Natural killer cell treated with Interleukin-12 subunit alpha and Interleukin-12 subunit beta and Interleukin-15 and Interleukin-18, amount 100 ng/mL, for 72 hours (primary cell): ENCODE results near the gene CROCC. TPM values are rescaled to one million over a fixed set of nuclear protein-coding genes. Genes with fewer than 3 reads are reported as not detected.
"Not testable (repeated sequence)": the region's sequence is repeated elsewhere in the genome, so short reads cannot be mapped to it uniquely, and the experiment has no call there.

Experiments used
- ATAC-seq, 2 donors: fragments of 150-1000 bp; cut with Tn5 transposase in 1 of 2; sonication (Bioruptor Pico), chemical (Tn5 transposase) in 1 of 2; 2 replicates each; pipeline ENCODE4 v1.10.0; 2021
- DNase-seq: peaks from one replicate; pipeline ENCODE4 v3.0.0; 2022; ENCODE audit warnings: low spot score
- H3K27ac Mint-ChIP-seq, 2 donors: 1 replicate in 1 of 2; 2 replicates in 1 of 2; pipeline ENCODE4 v1.8.0; 2022; ENCODE audit warnings: mixed read lengths in 2 of 2, mild to moderate bottlenecking in 1 of 2, moderate library complexity in 1 of 2
- H3K27me3 Mint-ChIP-seq, 2 donors: 1 replicate in 1 of 2; 2 replicates in 1 of 2; pipeline ENCODE4 v1.8.0; 2022; ENCODE audit warnings: mixed read lengths in 2 of 2
- H3K36me3 Mint-ChIP-seq: one replicate; pipeline ENCODE4 v1.8.0; 2022; ENCODE audit warnings: mixed read lengths
- H3K4me1 Mint-ChIP-seq, 2 donors: 1 replicate in 1 of 2; 2 replicates in 1 of 2; pipeline ENCODE4 v1.8.0; 2022; ENCODE audit warnings: low read depth in 2 of 2, mixed read lengths in 2 of 2, mild to moderate bottlenecking in 1 of 2
- H3K4me3 Mint-ChIP-seq: one replicate; pipeline ENCODE4 v1.8.0; 2022; ENCODE audit warnings: mixed read lengths
- H3K9me3 Mint-ChIP-seq: 2 replicates; pipeline ENCODE4 v1.8.0; 2022; ENCODE audit warnings: mixed read lengths
- total RNA-seq, 2 donors: library from RNA; stranded (reverse); gene quantifications; one replicate each; pipeline ENCODE4 v1.2.3, GENCODE V29; 2022

The CROCC gene
- total RNA-seq, 2 donors from 2014 or later = 21.0 to 29.3 TPM

DNA sequence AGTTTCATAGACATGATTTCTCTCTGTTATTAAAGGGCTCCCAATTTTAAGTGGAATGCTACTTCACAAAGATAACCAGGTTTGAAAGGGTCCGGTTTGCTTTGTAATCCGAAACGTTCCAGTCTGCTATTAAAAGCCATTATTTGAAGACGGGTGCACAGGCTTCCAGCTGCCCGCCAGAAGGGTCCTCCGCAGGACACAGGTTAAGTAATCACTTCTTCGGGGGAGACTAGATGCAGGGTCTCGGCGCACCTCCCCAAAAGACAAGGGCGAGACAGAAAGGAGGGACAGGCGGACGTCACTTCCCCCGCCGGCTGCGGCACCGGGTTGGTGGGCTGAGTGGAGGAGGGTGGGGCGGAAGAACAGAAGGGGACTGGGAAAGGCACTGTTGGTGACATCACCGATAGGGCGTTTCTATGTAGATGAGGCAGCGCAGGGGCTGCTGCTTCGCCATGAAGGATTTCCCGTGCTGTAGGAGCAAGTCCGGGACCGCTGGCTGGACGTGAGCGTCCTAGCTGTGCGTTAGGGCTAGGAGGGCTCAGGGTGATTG is 17.1 kb upstream of the CROCC start:
- Mint-ChIP-seq H3K36me3 (no peaks in the 10 kb centered on the region), H3K27ac (no peak overlapping the region), H3K4me3 (no peak overlapping the region), H3K27me3 (no peaks in the 10 kb centered on the region), H3K9me3 (no peaks in the 10 kb centered on the region), H3K4me1 (peaks cover 16 to 22% of the 10 kb centered on the region in 2 donors)
- DNase-seq = peak; percentile 99
- peak; percentile 96 to 98 for ATAC-seq

DNA sequence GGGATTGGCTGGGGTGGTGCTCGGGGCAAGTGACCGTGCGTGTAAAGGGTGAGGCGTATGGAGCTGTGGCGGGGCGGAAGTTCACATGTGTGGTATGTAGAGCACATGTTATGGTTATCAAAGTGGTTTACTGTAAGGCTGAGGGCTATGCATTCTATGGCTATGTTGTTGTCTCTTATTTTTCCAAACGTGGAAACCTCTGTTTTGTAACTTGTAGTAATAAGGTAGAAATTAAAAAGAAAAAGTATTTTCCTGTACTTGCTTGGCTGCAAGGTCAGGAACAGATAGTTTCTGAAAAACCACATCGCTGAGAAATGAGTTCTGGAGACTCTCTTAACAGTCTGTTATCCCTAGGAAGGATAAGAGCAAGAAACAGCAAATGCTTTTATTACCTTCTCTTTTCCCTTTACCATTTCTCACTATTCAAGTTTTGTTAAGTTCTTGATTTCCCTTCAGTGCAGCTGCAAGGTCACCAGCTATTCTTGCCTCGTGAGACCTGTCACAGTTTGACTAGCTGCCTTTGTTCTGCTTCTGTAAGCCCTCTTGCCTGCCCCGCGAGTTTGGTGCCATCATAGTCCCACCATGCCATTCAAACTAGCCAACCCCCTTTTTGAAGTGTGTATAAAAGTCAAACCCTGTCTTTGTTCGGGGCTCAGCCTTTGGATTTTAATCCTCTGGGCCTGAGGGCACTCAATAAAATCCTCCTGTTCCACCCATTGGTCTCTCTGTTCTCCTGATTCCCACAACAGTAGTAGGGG is 16.4 kb upstream of the CROCC start:
- Mint-ChIP-seq H3K36me3 (no peaks in the 10 kb centered on the region), H3K4me1 (peaks cover 16 to 24% of the 10 kb centered on the region in 2 donors), H3K9me3 (no peaks in the 10 kb centered on the region), H3K27ac (no peak overlapping the region), H3K27me3 (no peaks in the 10 kb centered on the region), H3K4me3 (no peak overlapping the region)
- peak; percentile 89 to 90 for ATAC-seq
- DNase-seq = peak; percentile 79

DNA sequence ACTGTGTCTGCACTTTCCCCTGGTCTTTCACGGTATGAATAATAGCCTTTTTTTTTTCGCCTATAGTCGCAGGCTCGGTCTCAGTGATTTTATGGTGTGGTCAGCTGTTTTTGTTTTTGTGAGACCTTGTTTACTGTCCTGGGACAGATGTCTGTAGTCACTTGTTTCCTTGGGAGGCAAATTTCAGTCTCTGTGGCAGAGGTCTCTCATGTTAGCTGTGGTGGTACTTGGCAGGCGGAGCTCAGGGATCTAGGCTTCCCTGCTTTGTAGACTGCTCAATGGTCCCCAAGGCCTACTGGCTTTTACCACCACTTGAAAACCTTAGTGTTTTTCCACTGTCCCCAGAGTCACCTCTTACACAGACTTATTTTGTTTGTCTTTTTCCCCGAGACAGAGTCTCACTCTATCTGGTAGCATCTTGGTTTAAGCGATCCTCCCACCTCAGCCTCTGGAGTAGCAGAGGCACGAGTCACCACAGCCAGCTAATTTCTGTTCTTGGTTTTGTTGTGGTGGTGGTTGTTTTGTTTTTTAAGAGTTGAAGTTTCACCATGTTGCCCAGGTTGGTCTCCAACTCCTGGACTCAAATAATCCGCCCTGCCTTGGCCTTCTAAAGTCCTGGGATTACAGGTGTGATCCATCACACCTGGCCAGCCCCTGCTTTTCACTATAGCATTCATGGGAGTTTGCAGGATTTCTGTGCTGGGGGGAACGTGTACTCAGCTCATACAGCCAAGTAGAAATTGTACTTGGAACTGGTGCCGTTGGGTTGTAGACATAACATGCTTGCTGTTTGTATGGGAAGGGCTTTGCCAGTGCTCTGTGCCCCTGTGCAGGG is 15.6 kb upstream of the CROCC start:
- Mint-ChIP-seq H3K9me3 (no peaks in the 10 kb centered on the region), H3K4me1 (peaks cover 13 to 20% of the 10 kb centered on the region in 2 donors), H3K4me3 (no peak overlapping the region), H3K27ac (no peak overlapping the region), H3K36me3 (no peaks in the 10 kb centered on the region), H3K27me3 (no peaks in the 10 kb centered on the region)
- ATAC-seq (no peak), DNase-seq (no peak)

DNA sequence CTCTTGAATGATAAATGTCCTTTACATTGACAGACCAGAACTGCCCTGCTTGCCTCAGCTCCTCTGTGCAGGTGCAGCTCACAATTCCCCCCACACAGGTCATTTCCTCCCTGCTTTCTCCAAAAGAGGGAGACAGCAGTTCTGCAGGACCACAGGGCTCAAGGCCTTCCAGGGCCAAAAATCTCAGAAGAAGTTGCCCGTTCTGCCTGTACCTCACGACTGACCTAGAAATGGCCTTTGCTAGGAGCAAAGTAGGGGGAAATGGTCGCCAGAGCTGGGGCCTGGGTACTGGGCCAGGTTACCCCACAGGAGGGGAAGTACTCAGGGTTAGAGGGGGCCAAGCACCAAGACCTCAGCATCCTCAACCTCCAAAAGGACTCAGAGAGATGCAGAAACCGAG is 14.9 kb upstream of the CROCC start:
- Mint-ChIP-seq H3K27ac (no peak overlapping the region), H3K9me3 (no peaks in the 10 kb centered on the region), H3K4me3 (no peak overlapping the region), H3K36me3 (no peaks in the 10 kb centered on the region), H3K27me3 (no peaks in the 10 kb centered on the region), H3K4me1 (peaks cover 6 to 18% of the 10 kb centered on the region in 2 donors)
- DNase-seq = no peak
- no peak for ATAC-seq

DNA sequence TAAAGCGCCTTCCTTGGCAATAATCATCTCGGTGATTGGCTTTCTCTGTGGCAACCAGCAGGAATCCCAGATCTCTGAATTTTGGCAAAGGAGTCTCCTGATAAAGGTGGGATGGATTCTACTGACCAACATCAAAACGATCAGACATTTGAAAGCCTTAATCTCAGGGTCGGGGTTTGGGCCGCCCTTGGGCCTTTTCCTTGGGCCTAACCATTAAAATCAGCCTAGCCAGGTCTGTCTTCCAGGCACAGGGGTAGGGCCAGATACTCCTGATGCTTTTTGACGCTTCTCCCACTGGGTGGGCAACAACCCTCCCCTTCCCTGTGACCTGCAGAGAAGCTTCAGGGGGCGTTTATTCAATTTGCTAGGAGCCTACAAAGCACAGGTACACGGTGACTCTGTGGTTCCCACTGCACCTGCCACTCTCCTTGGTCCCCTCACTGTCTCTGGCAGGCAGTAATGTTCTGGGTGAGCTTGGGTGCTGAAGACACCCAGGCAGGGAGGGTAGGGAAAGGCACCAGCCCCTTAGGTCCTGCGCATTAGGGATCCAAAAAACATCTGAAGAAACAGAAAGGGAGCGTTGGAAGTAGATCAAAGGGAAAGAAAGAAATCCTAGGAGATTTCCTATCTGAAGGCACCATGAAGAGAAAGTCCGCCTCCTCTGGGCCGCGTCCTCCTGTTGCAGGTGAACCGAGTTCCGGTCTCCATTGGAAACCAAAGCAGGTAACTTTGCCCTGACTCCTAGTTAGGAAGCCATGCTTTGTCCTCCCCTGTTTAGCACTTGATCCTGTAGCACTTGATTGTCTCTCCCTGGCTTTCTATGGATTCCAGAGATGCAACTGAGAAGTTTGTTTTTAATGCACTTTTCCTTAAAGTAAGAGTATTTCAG is 13.6 kb upstream of the CROCC start:
- Mint-ChIP-seq H3K4me3 (no peak overlapping the region), H3K9me3 (no peaks in the 10 kb centered on the region), H3K4me1 (peaks cover 11 to 19% of the 10 kb centered on the region in 2 donors), H3K27ac (peak overlapping the region in 1 of 2 donors; percentile 27), H3K36me3 (no peaks in the 10 kb centered on the region), H3K27me3 (no peaks in the 10 kb centered on the region)
- ATAC-seq = no peak
- DNase-seq = no peak

DNA sequence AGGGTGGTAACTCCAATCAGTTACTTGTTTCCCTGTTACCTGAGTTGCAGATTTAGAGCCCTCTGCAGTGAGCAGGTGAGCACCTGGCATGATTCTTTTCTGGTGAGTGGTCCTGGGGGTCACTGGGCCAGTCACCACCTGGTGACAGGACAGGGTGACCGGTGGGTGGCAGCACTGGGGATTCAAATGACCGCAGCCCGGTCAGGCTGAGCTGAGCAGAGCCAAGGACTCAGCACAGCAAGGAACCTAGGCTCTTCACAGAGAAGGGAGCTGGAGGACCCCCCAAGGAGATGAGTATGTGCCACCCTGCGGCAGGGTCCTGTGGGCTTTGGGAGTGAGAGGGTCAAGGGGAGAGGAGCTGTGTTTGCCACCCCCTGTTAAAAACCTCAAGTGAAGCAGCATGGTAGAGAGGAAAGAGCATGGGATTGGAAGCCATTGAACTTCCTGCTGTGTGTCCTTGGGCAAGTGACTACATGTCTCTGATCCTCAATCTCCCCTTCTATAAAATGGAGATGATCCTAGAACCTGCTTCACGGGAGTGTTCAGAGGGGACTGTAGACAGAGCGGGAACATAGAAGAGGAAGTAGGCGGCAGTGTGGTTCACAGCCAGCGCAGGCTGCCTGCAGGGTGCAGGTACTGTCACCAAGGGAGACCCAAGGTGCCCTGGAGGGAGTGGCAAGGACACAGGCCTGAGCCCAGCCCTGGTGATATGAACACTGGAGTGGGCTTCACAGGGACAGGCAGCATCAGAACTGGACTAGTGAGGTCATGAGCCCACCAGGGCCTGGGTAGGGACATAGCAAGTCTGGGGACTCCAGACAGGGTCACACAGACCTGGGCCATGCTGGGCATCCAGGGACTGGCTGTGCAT is 9.6 kb upstream of the CROCC start:
- not testable (repeated sequence) for DNase-seq, H3K27me3 Mint-ChIP-seq, H3K9me3 Mint-ChIP-seq, H3K36me3 Mint-ChIP-seq, ATAC-seq
- Mint-ChIP-seq H3K4me3 (peak overlapping the region; percentile 33), H3K27ac (peak overlapping the region; percentile 5 to 43), H3K4me1 (peaks cover 29 to 33% of the 10 kb centered on the region in 2 donors)

DNA sequence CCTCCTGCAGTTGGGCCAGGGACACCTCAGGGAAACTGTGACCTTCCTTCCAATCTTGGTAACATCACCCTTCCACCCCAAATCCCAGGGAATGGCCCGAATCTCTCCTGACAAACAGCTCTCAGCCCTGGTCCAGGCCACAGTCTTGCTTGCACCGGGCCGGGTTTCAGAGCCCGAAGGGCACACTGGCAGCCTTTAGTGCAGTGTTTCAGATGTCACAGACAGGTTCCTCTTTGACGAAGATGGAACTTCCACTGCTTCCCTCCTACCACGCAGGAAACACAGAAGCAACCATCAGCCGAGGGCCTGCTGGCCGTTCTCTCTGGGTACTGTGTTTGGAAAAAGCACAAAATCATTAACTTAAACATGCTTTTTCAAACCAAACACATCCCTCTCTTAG is 9.0 kb upstream of the CROCC start:
- Mint-ChIP-seq H3K4me1 (peaks cover 25 to 30% of the 10 kb centered on the region in 2 donors), H3K4me3 (peak overlapping the region; percentile 93), H3K27ac (peak overlapping the region; percentile 36 to 72)

DNA sequence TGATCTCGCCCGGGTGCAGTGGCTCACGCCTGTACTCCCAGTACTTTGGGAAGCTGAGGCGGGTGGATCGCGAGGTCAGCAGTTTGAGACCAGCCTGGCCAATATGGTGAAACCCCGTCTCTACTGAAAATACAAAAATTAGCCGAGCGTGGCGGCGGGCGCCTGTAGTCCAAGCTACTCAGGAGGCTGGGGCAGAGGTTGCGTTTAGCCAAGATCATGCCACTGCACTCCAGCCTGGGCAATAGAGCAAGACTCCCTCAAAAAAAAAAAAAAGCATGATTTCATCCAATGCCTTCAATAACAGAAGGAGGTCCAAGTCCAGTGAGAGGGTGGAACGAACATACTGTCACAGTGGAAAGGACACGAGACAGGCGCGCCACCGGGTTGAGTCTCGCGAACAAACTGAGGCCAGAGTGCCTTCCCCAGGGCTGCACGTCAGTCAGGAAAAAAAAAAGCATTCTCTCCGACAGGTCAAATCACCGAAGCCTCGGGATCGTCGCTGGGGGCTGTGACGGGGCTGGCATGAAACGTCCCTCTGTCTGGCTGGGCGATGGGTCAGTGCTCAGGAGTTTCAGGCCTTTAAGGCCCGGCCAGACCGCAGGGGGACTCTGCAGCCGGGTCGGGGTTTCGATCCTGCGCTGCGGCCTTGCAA is 8.4 kb upstream of the CROCC start:
- Mint-ChIP-seq H3K4me1 (peaks cover 24 to 30% of the 10 kb centered on the region in 2 donors), H3K27ac (peak overlapping the region; percentile 36 to 72), H3K36me3 (no peaks in the 10 kb centered on the region), H3K4me3 (peak overlapping the region; percentile 93), H3K27me3 (no peaks in the 10 kb centered on the region), H3K9me3 (no peaks in the 10 kb centered on the region)
- ATAC-seq = no peak
- no peak for DNase-seq

More for the DNA sequence above, 9.0 kb upstream of the CROCC start:
- not testable (repeated sequence) for H3K27me3 Mint-ChIP-seq, DNase-seq, H3K9me3 Mint-ChIP-seq, H3K36me3 Mint-ChIP-seq, ATAC-seq

DNA sequence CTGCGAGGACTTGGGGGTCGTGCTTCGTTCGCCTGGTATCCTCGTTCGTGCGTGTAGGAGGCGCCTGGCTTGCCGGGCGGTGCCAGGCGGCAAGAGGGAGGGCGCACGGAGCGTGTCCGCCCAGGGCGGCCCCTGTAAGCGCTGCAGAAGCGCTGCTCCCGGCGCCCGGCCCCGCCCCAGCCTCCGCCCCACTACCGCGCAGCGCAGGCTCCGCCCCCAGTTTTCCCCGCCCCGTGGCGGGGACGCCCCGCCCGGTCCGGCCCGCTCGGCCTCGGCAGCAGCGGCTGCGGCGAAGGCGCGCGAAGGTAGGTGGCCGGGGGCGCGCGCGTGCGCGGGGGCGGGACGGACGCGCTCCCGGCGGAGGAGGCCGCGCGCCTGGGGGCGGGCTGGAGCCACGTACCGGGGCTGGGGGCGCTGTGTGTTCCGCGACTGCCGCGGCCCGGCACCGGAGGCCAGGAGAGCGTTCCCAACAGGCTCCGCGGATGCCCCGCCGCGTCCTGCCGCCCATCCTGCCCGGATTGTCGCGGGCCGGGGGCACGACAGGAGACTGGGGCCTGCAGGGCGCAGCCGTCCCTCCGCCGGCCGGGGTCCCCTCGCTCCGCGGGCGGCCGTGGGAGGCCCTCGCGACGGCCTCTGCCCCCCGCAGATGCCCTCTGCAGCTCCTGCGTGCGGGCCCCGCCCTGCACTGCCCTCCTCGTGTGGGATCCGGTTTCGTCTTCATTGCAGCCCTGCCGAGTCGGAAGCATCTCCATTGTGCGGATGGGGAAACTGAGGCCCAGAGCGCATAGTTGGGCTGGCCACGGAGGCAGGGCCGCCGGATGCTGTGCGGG is 7.7 kb upstream of the CROCC start:
- ATAC-seq (peak; percentile 99), DNase-seq (peak; percentile 97)
- Mint-ChIP-seq H3K27me3 (no peaks in the 10 kb centered on the region), H3K27ac (peak overlapping the region; percentile 58 to 72), H3K4me1 (peaks cover 24 to 30% of the 10 kb centered on the region in 2 donors), H3K36me3 (no peaks in the 10 kb centered on the region), H3K4me3 (peak overlapping the region; percentile 93), H3K9me3 (no peaks in the 10 kb centered on the region)

DNA sequence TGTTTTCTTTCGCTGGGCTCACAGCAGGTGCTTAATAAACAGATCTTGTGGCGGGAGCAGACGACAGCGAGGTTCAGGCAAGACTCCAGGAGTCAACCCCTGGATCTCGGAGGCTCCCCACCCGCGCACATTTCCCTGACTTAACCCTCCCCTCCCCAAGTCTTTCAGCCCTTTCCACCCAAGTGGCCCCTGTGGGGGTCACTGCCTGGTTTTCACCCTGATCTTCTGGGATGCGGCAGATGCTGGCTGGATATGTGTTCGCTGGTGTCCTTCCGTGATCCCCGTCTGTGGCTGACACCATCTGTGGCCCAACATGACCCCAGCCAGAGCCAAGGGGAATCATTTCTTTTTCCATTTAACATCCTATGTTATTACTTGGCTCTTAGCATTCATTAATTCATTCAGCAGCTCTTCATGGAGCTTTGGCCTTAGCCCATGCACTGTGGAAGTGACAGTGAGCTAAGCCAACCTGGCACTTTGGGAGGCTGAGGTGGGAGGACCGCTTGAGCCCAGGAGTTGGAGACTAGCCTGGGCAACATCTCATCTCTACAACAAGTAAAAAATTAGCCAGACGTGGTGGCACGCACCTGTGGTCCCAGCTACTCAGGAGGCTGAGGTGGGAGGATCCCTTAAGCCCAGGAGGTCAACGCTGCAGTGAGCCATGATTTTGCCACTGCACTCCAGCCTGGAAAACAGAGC is 6.7 kb upstream of the CROCC start:
- Mint-ChIP-seq H3K27ac (peak overlapping the region; percentile 58 to 73), H3K4me3 (peak overlapping the region; percentile 93), H3K4me1 (peaks cover 24 to 28% of the 10 kb centered on the region in 2 donors)
- not testable (repeated sequence) for ATAC-seq, H3K9me3 Mint-ChIP-seq, H3K36me3 Mint-ChIP-seq, DNase-seq, H3K27me3 Mint-ChIP-seq

DNA sequence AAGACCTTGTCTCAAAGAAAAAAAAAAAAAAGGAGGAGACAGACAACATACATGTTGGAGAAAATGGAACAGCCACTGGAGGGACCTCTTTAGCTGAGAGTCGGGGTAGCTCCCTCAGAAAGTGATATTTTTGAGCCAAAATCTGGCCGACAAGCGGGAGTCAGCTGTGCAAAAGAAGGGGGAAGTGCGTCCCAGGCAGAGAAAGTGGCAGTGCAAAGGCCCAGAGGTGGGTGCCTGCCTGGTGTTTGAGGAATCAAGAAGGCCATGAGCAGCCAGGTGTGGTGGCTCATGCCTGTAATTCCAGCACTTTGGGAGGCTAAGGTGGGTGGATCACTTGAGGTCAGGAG is 6.1 kb upstream of the CROCC start:
- DNase-seq = no peak
- H3K9me3 Mint-ChIP-seq = no peaks in the 10 kb centered on the region
- ATAC-seq = no peak
- peak overlapping the region in 1 of 2 donors; percentile 73 for H3K27ac Mint-ChIP-seq
- H3K36me3 Mint-ChIP-seq = no peaks in the 10 kb centered on the region
- no peaks in the 10 kb centered on the region for H3K27me3 Mint-ChIP-seq
- H3K4me1 Mint-ChIP-seq = peaks cover 24 to 28% of the 10 kb centered on the region in 2 donors
- H3K4me3 Mint-ChIP-seq = peak overlapping the region; percentile 93
